ENCODE results near the gene HSD3B7.

The HSD3B7 gene

GRCh38 chr16:30957456-30958174 is 27.4 kb upstream of the HSD3B7 start, which contains the start of gene SETD1A:
Gene SETD1A, plus strand, starts transcription at chr16:30957754. Its CDS starts 978 bp downstream, at chr16:30958732.
- DNase-seq = peak; percentile 93

GRCh38 chr16:30958175-30959079 is 26.6 kb upstream of the HSD3B7 start:
- DNase-seq = no peak

GRCh38 chr16:30961384-30961783 is 23.6 kb upstream of the HSD3B7 start:
- DNase-seq = no peak

- DNase-seq = no peak
Measured at GRCh38 chr16:30963925-30964511, 21.0 kb upstream of the HSD3B7 start.

GRCh38 chr16:30964574-30965226 is 20.3 kb upstream of the HSD3B7 start:
- no peak for DNase-seq

- no peak for DNase-seq
Measured at GRCh38 chr16:30965436-30965835, 19.6 kb upstream of the HSD3B7 start.

GRCh38 chr16:30966033-30966619 is 18.9 kb upstream of the HSD3B7 start:
- DNase-seq = no peak

GRCh38 chr16:30967795-30968194 is 17.2 kb upstream of the HSD3B7 start:
- DNase-seq = no peak

- DNase-seq = no peak
Measured at GRCh38 chr16:30969246-30969842, 15.7 kb upstream of the HSD3B7 start.

- no peak for DNase-seq
Measured at GRCh38 chr16:30971298-30971697, 13.7 kb upstream of the HSD3B7 start.

GRCh38 chr16:30972872-30973271 is 12.1 kb upstream of the HSD3B7 start:
- no peak for DNase-seq

- no peak for DNase-seq
Measured at GRCh38 chr16:30974348-30974747, 10.7 kb upstream of the HSD3B7 start.

GRCh38 chr16:30976486-30976885 is 8.5 kb upstream of the HSD3B7 start:
- no peak for DNase-seq

- DNase-seq = no peak
Measured at GRCh38 chr16:30977502-30977901, 7.5 kb upstream of the HSD3B7 start.

GRCh38 chr16:30979170-30980022 is 5.6 kb upstream of the HSD3B7 start:
- no peak for DNase-seq

- DNase-seq = no peak
Measured at GRCh38 chr16:30980023-30980371, 5.0 kb upstream of the HSD3B7 start.

- DNase-seq = no peak
Measured at GRCh38 chr16:30980434-30980833, 4.6 kb upstream of the HSD3B7 start.

GRCh38 chr16:30980959-30981358 is 4.0 kb upstream of the HSD3B7 start:
- no peak for DNase-seq

- DNase-seq = no peak
Measured at GRCh38 chr16:30982548-30983288, 2.3 kb upstream of the HSD3B7 start.

GRCh38 chr16:30983289-30983889 is 1.6 kb upstream of the HSD3B7 start:
- DNase-seq = no peak
